ENCODE results near the gene WASL.

- TF ChIP-seq ERF (CRISPR knock-in tag; IDR thresholded peaks at IDR 0.05) (no peak), EZH2 (conservative IDR thresholded peaks at IDR 0.05; ENCODE audit: low read depth, low read length) (no peak), ZNF225 (CRISPR knock-in tag; IDR thresholded peaks at IDR 0.05) (no peak), ZNF121 (CRISPR knock-in tag; IDR thresholded peaks at IDR 0.05) (no peak), JUN (CRISPR knock-in tag; IDR thresholded peaks at IDR 0.05) (no peak), ZNF510 (CRISPR knock-in tag; IDR thresholded peaks at IDR 0.05; ENCODE audit: low read depth) (no peak)
Measured at GRCh38 chr7:123661765-123662164, 87.0 kb downstream of the WASL start.
